ENCODE measurements around the gene ARHGEF37. TPM values are rescaled to one million over a fixed set of nuclear protein-coding genes. Genes with fewer than 3 reads are reported as not detected.
A peak's percentile ranks its signal among the peaks of the same experiment; 100 is the strongest.
"Not testable (repeated sequence)": the region's sequence is repeated elsewhere in the genome, so short reads cannot be mapped to it uniquely, and the experiment has no call there.

The ARHGEF37 gene
- under 1 TPM; 0.06 to 0.64 TPM for total RNA-seq

DNA sequence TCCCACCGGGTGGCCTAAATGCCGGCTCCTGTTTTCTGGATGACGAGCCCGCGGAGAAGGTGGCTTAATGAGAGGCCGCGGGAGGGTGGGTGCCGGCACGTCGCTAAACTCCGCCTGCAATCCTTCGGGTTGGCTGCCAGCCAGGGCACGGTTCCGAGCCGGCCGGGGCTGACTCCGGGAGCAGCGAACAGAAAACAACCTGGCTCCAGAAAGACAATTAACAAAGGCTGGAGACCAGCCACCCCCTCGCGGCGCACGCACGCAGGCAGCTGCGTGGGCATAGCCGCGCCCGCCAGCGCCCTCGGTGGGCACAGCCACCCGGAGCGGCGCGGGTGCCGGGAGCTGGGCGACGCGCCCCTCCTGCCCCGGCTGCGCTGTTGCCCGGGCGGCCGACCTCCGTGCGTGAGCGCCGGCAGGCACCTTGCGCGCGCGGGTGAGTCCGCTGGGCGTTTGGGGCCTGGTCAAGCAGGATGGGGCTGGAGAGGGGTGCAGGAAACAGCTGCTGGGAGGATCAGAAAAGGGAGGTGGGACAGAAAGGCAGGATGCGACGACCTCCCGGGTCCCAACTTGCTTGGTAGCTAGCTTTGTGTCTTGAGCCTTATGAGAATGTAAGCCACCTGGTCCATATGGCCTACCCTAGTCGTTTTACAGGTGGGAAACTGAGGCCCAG is at the start of gene ARHGEF37:
Gene ARHGEF37, plus strand, starts transcription at position 307 of the 670 bp plus-strand sequence. CDS start 16,272 bp downstream, outside the sequence.
- H3K36me3 Mint-ChIP-seq (ENCODE audit: low read depth) = no peaks in the 10 kb centered on the region
- H3K9me3 Mint-ChIP-seq = no peaks in the 10 kb centered on the region
- peaks cover 13% of the 10 kb centered on the region for H3K27me3 Mint-ChIP-seq
- H3K4me3 Mint-ChIP-seq = peak within 1 kb of the TSS; percentile 70
- H3K27ac Mint-ChIP-seq = peak within 1 kb of the TSS; percentile 52
- peak; percentile 62 for ATAC-seq (replicated peaks)
- H3K4me1 Mint-ChIP-seq = no peaks in the 10 kb centered on the region

DNA sequence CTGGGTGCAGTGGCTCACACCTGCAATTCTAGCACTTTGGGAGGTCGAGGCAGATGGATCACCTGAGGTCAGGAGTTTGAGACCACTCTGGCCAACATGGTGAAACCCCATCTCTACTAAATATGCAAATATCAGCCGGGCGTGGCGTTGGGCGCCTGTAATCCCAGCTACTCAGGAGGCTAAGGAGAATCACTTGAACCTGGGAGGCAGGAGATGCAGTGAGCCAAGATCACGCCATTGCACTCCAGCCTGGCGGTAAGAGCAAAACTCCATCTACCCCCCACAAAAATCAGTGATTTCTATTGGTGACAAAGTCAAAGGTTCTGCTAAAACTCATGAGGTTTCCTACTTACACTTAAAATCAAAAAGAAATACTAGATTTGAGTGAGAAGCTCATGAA is 48.9 kb upstream of the ARHGEF37 start:
- H3K9me3 Mint-ChIP-seq = no peaks in the 10 kb centered on the region
- H3K27ac Mint-ChIP-seq = no peak overlapping the region
- no peak overlapping the region for H3K4me3 Mint-ChIP-seq
- peaks cover 47% of the 10 kb centered on the region for H3K4me1 Mint-ChIP-seq
- H3K36me3 Mint-ChIP-seq (ENCODE audit: low read depth) = peaks cover 87% of the 10 kb centered on the region
- ATAC-seq (replicated peaks) = no peak
- H3K27me3 Mint-ChIP-seq = no peaks in the 10 kb centered on the region

DNA sequence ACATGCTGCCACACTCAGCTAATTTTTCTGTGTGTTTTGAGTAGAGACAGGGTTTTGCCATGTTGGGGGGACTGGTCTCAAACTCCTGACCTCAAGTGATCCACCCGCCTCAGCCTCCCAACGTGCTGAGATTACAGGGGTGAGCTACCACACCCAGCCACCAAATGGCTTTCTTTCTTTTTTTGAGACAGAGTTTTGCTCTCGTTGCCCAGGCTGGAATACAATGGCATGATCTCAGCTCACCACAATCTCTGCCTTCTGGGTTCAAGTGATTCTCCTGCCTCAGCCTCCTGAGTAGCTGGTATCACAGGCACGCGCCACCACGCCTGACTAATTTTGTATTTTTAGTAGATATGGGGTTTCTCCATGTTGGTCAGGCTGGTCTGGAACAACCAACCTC is 45.5 kb upstream of the ARHGEF37 start:
- H3K27me3 Mint-ChIP-seq, H3K9me3 Mint-ChIP-seq: not testable (repeated sequence)
- Mint-ChIP-seq H3K4me1 (peaks cover 33% of the 10 kb centered on the region), H3K36me3 (ENCODE audit: low read depth) (peaks cover 93% of the 10 kb centered on the region), H3K27ac (peak overlapping the region; percentile 75), H3K4me3 (peak overlapping the region; percentile 60)
- ATAC-seq (replicated peaks) = peak; percentile 64

- Mint-ChIP-seq H3K9me3 (no peaks in the 10 kb centered on the region), H3K27me3 (no peaks in the 10 kb centered on the region), H3K4me3 (no peak overlapping the region), H3K27ac (no peak overlapping the region), H3K4me1 (peaks cover 33% of the 10 kb centered on the region), H3K36me3 (ENCODE audit: low read depth) (peaks cover 92% of the 10 kb centered on the region)
- ATAC-seq (replicated peaks) = no peak
These were observed 43.8 kb upstream of the ARHGEF37 start for GRCh38 chr5:149537374-149537975.

GRCh38 chr5:149540089-149540488 is 41.2 kb upstream of the ARHGEF37 start:
- H3K36me3 Mint-ChIP-seq (ENCODE audit: low read depth) = peaks cover 93% of the 10 kb centered on the region
- no peak for ATAC-seq (replicated peaks)
- peaks cover 27% of the 10 kb centered on the region for H3K4me1 Mint-ChIP-seq

GRCh38 chr5:149541893-149542292 is 39.4 kb upstream of the ARHGEF37 start:
- H3K27me3 Mint-ChIP-seq = no peaks in the 10 kb centered on the region
- no peaks in the 10 kb centered on the region for H3K9me3 Mint-ChIP-seq
- peaks cover 21% of the 10 kb centered on the region for H3K4me1 Mint-ChIP-seq

More at GRCh38 chr5:149540089-149540488, 41.2 kb upstream of the ARHGEF37 start:
- no peaks in the 10 kb centered on the region for H3K9me3 Mint-ChIP-seq
- peak overlapping the region; percentile 47 for H3K4me3 Mint-ChIP-seq
- no peak overlapping the region for H3K27ac Mint-ChIP-seq
- no peaks in the 10 kb centered on the region for H3K27me3 Mint-ChIP-seq

DNA sequence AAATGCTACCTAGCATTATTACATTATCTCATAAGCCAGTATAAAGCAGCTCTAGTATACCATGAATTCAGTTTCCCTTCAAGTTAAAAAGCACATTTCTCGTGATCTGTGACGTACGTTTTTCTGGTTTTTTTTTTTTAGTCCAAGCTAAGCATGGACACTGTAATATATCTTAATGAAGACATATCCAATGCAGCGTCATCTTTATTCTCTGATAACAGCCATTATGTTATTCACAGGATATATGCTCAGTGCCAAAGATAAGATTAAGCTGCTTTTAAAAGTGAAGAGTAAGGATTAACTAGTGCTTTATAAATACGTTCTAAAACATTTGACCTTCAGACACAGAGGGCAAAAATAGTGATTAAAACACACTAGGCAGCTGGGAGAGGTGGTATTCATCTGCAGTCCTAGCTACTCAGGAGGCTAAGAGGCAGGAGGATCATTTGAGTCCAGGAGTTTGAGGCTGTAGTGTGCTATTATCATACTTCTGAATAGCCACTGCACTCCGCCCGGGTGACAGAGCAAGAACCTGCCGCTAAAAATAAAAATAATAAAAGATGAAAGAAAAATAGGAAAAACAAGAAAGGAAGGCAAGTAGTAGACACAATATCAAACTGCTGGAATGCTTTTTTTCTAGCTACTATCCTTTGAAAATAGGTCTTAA is 37.8 kb upstream of the ARHGEF37 start:
- H3K4me1 Mint-ChIP-seq = peaks cover 27% of the 10 kb centered on the region
- H3K27me3 Mint-ChIP-seq = no peaks in the 10 kb centered on the region
- H3K27ac Mint-ChIP-seq = no peak overlapping the region
- ATAC-seq (replicated peaks) = no peak
- peaks cover 92% of the 10 kb centered on the region for H3K36me3 Mint-ChIP-seq (ENCODE audit: low read depth)
- H3K9me3 Mint-ChIP-seq = no peaks in the 10 kb centered on the region
- H3K4me3 Mint-ChIP-seq = no peak overlapping the region

More at GRCh38 chr5:149541893-149542292, 39.4 kb upstream of the ARHGEF37 start:
- no peak for ATAC-seq (replicated peaks)
- Mint-ChIP-seq H3K27ac (no peak overlapping the region), H3K36me3 (ENCODE audit: low read depth) (peaks cover 93% of the 10 kb centered on the region), H3K4me3 (no peak overlapping the region)

GRCh38 chr5:149544028-149544420 is 37.3 kb upstream of the ARHGEF37 start:
- H3K27ac Mint-ChIP-seq = no peak overlapping the region
- H3K9me3 Mint-ChIP-seq = no peaks in the 10 kb centered on the region
- peaks cover 94% of the 10 kb centered on the region for H3K36me3 Mint-ChIP-seq (ENCODE audit: low read depth)
- H3K4me3 Mint-ChIP-seq = no peak overlapping the region
- peaks cover 29% of the 10 kb centered on the region for H3K4me1 Mint-ChIP-seq
- H3K27me3 Mint-ChIP-seq = no peaks in the 10 kb centered on the region
- no peak for ATAC-seq (replicated peaks)

DNA sequence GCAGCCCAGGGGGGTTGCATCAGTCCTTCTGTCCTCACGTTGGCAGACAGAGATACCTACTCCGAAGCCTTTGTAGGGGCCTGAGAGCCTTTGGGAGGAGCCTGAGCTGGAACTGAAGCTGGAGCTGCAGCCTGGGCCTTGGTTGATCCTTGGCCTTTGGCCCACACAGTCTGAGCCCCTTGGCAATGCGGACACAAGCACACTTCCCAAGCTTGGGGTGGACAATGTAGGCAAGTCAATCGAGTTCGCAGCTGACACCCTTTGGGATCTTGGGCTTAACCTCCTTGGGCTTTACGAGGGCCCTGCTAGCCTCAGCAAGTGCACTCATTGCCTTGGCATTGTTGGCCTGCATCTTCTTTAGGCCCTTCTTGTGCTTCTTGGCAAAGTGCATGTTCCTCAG is 36.0 kb upstream of the ARHGEF37 start:
- Mint-ChIP-seq H3K4me1 (peaks cover 25% of the 10 kb centered on the region), H3K9me3 (no peaks in the 10 kb centered on the region), H3K36me3 (ENCODE audit: low read depth) (peaks cover 94% of the 10 kb centered on the region), H3K4me3 (no peak overlapping the region), H3K27me3 (no peaks in the 10 kb centered on the region), H3K27ac (no peak overlapping the region)
- ATAC-seq (replicated peaks) = no peak

DNA sequence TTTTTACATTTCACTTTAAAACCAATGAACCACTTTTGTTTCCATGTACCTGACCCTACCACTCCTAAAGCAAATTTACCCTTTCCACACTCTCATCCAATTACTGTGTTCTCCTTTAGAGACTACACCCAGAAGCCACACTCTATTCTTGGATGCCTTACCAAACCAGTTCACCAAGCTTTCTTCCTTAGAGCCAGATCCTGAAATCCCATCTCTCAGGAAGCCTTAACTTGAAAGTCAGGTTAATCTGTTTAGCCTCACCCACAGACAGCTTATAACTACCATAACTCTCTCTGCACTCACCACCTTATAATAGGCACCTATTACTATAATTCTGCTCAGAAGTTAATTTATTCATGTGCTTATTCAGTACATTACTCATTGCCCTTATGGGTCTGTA is 34.3 kb upstream of the ARHGEF37 start:
- no peak for ATAC-seq (replicated peaks)
- peak overlapping the region; percentile 84 for H3K27ac Mint-ChIP-seq
- H3K27me3 Mint-ChIP-seq = no peaks in the 10 kb centered on the region
- H3K9me3 Mint-ChIP-seq = no peaks in the 10 kb centered on the region
- peaks cover 92% of the 10 kb centered on the region for H3K36me3 Mint-ChIP-seq (ENCODE audit: low read depth)
- H3K4me1 Mint-ChIP-seq = peaks cover 27% of the 10 kb centered on the region
- peak overlapping the region; percentile 100 for H3K4me3 Mint-ChIP-seq

DNA sequence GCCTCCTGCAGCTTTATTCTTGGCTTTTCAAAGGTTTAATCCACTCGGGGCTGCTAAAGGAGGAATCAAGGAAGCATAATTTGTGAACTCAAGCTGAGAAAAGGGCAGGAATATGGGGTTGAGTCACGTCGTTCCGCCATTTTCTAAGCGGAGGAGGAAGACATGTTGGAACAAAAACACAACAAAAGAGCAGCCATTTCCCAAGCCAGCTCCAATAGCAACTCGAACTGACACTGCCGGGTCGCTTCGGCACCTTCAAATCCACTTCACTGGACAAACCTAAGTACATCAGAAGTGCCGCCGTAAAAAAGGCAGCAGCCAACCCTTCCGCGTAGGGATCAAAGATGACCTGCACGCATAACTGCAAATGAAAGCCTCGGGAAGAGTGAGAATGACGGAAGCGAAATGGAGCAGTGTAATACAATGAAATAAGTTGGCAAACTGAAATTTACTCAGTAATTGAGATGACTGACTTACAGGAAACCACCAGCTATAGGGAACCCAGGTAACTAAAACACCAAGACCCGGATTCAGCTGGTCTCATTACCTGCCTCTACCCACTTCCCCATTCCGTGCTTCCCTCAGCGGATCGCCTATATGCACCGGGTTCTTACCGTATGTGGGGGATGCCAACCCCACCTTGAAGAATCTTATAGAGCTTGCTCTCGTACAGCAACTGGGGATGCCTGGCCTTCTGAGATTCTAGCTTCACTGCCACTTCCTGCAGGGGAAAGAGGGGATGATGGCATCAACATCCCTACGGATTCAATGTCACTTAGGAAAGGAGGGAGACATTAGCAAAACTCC is 31.6 kb upstream of the ARHGEF37 start:
- Mint-ChIP-seq H3K27me3 (no peaks in the 10 kb centered on the region), H3K4me1 (peaks cover 20% of the 10 kb centered on the region), H3K4me3 (peak overlapping the region; percentile 100), H3K27ac (peak overlapping the region; percentile 100), H3K36me3 (ENCODE audit: low read depth) (peaks cover 69% of the 10 kb centered on the region), H3K9me3 (no peaks in the 10 kb centered on the region)
- ATAC-seq (replicated peaks) = peak; percentile 26

- peaks cover 64% of the 10 kb centered on the region for H3K36me3 Mint-ChIP-seq (ENCODE audit: low read depth)
- H3K27me3 Mint-ChIP-seq = no peaks in the 10 kb centered on the region
- no peaks in the 10 kb centered on the region for H3K9me3 Mint-ChIP-seq
- H3K27ac Mint-ChIP-seq = peak overlapping the region; percentile 100
- H3K4me1 Mint-ChIP-seq = peaks cover 20% of the 10 kb centered on the region
- peak overlapping the region; percentile 100 for H3K4me3 Mint-ChIP-seq
- ATAC-seq (replicated peaks) = peak; percentile 25
These were observed 31.1 kb upstream of the ARHGEF37 start for GRCh38 chr5:149550268-149550583.

GRCh38 chr5:149550594-149551226 is 30.6 kb upstream of the ARHGEF37 start:
- Mint-ChIP-seq H3K27me3 (no peaks in the 10 kb centered on the region), H3K9me3 (no peaks in the 10 kb centered on the region), H3K36me3 (ENCODE audit: low read depth) (peaks cover 59% of the 10 kb centered on the region), H3K27ac (peak overlapping the region; percentile 100), H3K4me1 (peaks cover 20% of the 10 kb centered on the region), H3K4me3 (peak overlapping the region; percentile 100)
- peak; percentile 6 for ATAC-seq (replicated peaks)
